ENCODE measurements around the gene CD69.
A peak's percentile ranks its signal among the peaks of the same experiment; 100 is the strongest.

The CD69 gene

DNA sequence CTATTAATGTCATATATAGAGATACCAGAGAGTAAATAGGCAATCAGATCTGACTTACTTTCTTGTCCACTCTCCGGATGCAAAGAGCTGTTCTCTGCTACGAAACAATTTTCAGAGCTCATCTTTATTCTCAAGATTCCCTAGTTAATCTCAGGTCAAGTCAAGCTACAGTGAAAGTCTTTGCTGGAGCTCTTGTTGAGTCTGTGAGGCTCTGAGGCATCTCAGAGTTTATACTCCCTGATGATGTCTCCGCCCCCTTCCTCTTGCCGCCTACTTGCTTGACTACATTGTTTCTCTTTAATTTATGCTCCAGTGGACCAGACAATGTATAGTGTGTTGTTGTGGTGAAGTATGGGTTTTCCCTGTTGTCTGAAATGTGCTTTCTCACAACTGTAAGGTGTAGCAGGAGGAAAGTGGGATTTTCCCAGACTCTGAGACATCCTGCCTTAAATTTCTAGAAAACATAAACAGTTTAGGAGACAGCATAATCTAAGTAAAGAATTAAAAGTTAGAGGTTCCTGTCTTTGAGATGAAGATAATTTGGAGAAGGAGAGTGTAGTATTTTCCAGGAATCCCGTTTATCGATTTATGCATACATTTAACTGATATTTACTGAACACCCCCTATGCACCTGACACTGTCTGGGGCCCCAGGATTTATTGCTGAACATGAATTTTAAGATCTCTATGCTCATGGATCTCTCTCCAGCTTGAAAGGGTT lies at the start of gene CD69:
CD69 (minus strand) TSS at position 203 of the 720 bp plus-strand sequence; CDS start at position 122, 81 bp downstream.
- DNase-seq (ENCODE audit: low read depth): peak; percentile 16

DNA sequence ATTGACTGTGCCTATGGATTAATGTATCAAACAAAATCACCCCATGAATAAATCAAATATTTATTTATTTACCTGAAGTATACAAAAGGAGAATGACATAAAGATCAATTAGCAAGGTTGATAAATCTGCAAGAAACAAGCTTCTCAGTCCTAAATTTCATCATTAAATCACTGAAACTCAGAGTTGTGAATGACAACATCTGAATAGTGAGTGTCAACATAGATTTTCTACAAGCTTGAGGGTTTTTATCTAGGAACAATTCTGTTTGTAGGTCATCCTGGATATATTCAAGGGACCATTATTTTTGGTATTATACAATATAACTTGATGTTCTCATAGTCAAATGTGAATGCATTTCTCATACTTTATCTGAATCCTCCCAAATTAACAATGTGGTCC lies 49.2 kb upstream of the CD69 start:
- DNase-seq (ENCODE audit: low read depth): no peak

DNA sequence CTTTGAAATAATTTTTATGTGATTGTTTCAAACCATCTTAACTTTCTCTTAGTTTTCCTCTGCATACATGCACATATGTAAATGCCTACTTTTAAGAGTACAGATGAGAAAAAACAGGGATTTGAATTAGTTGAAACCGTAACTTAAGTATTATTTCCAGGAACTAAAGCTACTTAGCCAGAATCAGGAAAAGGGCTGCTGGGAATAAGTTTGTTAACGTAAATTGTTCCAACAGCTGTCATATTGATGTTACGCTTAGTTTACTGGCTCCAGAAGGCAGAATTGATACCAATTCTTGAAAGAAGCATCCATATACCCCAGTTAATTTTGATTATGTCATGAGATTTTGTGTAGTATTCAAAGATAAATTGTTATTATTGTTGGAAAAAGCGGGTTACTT lies 48.6 kb upstream of the CD69 start:
- no peak for DNase-seq (ENCODE audit: low read depth)

DNA sequence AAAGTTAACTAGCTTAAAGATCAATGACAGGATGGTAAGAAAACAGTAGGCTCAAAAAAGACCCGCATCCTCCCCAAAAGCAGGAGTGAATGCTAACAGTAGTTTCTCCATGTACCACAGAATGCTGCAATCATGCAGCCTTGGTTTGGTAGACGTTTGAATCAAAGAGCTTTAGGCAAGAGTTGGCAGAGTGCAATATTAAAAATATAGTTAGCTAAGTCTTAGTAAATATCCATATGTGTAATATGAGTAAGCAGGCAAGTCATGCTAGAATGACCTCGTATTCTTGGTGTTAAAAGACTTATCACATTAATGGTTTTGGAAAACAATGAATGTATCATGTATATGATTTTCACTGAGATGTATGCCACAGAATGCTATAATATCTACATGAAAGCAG lies 47.8 kb upstream of the CD69 start:
- DNase-seq (ENCODE audit: low read depth): no peak

DNA sequence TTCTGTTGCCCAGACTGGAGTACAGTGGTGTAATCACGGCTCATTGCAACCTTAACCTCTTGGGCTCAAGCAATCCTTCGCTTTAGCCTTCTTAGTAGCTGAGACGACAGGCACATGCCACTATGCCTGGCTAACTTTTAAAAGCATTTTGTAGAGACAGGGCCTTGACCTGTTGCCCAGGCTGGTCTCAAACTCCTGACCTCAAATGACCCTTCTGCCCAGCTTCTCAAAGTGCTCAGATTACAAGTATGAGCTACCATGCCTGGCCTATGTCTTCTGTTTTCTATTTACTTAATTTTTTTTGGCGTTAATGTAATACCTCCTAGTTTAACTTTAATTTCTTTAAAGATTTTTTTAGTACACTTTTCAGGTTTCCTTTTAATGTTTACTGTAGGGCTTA lies 46.0 kb upstream of the CD69 start:
- no peak for DNase-seq (ENCODE audit: low read depth)

DNA sequence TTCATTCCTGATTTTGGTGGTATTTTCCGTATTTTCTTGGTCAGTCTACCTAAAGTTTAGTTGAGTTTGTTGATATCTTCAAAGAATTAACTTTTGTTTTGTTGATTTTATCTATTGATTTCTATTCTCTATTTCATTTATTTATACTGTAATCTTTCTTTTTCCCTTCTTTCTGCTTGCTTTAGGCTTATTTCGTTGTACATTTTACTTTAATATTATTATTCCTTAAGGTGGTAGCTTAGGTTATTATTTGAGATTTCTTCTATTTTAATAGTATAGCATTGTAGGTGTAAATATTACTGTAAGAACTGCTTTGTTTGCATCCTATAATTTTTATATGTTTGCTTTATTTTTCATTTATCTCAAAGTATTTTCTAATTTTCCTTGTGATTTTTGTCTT lies 45.2 kb upstream of the CD69 start:
- DNase-seq (ENCODE audit: low read depth): no peak

DNA sequence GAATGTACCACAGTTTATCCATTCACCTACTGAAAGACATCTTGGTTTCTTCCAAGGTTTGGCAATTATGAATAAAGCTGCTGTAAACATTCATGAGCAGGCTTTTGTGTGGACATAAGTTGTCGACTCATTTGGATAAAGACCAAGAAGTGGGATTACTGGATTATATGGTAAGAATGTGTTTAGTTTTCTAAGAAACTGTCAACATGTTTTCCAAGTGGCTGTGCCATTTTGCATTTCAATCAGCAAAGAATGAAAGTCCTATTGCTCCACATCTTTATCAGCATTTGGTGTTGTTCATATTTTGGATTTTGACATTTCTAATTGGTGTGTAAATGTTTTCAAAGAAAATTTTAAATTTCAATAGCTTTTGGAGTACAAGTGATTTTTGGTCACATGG lies 39.3 kb upstream of the CD69 start:
- DNase-seq (ENCODE audit: low read depth): peak; percentile 55

DNA sequence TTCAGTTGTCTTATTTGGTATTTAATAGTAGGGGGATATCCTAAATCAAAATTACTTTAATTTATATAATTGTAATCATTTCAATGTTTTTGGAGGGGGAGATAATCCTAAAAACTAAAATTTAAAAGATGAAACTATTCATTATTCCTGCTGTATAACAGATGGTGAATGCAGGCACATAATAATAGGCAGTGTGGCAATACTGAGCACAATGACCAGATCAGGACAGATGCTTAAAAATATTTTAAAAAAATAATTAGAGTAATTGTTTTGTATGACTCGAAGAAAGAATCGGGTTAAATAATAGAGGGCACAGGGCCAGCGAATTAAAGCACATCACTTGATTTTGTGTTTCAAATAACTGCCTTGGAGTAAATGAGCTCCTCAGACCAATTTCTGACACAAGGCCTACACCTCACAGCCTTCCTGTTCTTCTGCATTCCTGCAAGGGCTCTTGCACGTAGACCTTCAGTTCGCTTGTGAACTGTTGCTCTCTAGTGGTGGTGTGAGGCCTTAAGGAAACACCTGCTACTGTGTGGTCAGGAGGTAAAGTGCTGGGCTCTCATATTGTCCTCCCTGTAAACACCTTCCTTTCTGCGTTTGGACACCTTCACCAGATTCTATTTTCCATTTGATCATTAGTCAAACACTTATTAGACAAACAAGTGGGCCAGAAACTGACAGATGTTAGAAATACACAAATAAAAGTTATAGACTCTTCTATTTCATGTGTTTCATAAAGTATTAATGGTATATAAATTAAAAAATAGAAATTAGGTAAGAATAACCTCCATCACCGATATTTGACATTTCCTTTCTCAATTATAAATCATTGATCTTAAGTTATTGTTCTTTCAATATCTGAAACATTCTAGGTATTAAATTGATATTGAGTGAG lies 37.3 kb upstream of the CD69 start:
- DNase-seq (ENCODE audit: low read depth): peak; percentile 86

DNA sequence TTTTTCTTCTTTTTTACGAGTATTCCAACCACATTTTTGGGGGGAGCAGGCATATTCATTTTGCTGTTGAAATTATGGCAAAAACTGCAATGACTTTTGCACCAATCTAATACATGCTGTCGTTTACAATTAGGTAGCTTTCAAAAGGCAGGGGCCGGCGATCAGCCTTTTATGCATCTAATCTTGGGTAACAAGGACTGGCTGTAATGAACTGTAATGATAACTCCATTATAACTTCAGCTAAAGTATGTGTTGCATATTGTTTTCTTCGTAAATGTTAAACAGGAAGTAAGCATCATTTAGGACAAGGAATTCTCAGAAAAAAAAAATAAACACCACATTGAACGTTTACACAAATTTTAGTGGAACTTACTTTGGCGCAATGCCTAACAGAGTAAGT lies 36.3 kb upstream of the CD69 start:
- no peak for DNase-seq (ENCODE audit: low read depth)

DNA sequence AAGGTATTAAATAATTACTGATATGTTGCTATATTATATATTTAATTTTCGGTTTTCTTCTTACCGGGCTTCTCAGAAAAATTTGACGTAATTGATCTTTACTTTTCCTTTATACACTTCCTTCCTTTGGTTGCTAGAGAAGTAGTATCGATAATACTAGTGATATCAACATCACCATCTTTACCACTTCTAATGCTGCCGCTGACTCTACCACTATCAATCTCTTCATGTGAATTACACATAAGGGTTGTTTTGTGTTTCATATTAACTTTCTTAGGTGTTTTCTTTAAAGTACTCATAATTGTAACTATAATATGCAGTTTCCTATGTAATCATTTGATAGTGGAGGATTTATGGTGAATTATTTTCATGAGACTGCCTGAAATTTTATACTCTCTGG lies 35.6 kb upstream of the CD69 start:
- DNase-seq (ENCODE audit: low read depth): no peak

DNA sequence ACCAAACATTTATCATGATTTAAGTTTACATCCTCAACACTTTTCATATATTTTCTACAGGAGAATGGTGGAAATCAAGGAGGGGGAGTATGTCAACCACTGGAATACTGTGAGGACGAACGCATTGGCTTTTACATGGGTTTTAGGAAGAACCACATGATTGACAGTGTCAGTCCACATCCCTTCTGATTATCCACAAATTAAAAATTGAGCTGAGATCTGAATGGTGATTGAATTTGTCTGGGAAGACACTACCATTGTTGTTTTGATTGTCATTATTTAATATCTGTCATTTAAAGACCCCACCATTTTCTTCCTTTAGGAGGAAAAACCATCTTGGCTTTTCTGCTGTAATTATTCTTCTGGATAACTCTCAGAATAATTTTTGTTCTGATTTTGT lies 35.2 kb upstream of the CD69 start:
- DNase-seq (ENCODE audit: low read depth): no peak

DNA sequence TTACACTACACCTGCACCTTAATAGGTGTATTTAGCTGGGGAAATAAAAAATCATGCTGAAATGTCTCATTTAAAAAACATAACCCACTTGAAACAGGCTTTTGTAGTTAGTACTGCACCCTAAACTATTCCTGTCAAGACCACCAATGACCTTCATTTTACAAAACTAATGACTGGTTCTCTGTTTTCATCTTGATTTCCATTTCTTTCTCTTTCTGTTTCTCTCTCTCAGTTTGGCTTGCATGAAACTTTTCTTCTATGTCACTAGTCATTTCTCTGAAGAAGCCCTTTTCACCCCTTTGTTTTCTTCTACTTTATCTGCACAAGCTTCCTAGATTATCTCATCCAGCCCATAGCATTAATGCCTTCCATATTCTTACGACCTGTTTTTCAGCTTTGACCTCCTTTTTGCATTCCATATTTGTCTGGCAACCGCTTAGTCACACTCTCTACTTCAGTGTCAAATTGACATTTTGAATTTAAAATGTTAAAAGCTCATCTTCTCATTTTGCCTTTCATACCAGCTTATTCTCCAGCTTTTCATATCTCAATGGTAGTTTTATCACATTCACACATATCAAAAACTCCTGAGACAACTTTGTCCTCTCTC lies 33.9 kb upstream of the CD69 start:
- peak; percentile 15 for DNase-seq (ENCODE audit: low read depth)

DNA sequence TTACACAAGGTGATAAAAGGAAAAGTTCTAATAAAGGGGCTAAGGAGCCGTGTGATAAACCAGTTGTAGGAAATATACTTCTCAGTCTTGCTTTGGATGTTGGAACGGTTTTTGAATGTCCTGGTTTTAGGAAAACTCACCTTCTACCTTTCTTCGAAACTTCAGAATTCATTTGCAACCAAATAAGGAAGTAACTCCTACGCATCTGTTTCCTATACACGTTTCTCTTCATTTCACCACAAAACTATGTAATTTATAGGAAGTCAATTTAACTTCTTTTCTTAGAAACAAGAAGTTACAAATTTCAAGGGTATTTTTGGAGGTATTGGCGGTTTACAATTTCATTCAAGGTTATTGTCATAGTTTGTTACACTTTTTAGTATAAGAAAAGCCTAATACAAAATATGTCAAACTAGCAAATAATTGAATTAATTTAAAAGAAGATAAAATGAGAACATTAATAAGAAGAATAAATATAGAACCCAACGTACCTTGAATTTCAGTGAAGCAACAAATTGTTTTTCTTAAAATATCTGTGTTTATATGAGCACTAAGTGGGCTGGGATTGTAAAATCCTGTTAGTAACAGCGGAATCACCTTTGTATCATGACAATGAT lies 33.2 kb upstream of the CD69 start:
- no peak for DNase-seq (ENCODE audit: low read depth)

DNA sequence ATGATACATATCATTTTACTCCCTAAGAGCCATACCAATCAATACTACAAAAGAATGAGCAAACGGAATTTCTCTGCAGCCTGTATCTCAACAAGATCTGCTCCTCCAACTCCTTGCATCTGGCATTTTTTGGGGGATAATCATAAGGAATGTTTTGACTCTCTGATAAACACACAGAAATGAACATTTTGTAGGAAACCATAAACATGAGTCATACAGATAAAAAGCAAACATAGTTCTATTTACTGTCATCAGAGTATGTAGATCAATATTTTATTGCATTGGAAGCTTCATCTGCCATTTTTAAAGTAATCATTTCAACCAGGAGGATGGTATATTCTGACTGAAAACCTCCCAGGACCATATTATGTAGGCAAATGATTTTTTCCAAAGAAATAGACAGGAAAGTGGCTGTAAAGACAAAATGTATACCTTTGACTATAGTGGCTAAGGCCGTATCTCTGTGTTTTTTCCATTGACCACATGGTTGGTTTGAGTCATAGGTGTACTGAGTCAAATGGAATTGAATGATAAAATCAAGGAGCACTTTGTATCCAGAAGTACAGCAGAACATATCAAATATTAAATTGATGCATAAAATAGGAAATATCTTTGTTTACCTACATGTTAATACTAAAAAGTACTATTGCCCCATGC lies 32.4 kb upstream of the CD69 start:
- DNase-seq (ENCODE audit: low read depth): peak; percentile 88

DNA sequence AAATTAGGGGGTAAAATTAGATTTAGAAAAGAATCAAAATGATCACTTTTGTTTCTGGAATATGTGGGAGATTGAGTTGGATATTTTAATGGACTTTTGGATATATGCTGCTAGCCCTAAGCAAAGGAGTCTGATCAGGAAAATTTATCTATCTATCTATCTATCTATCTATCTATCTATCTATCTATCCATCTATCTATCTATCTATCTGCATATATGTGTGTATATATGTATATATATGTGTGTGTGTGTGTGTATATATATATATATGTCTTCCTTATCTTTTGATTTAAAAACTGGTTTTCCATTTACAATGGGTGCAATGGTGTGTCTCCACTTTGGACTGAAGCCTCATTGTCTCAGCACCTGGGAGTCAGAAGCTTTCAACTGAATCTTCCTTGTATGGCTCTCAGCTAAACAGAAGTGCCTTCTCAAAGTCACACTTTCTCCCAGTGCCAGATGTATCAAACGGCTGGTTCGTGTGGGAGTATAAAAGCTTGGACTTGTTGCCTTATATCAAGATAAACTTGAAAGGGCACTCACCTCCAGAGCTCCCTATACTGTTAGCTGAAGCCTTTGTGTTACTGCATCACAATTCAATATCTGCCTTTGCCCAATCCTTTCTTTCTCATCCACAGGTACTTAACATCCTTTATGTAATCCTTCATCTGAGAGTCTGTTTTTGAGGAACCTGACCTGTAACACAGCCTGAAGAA lies 31.6 kb upstream of the CD69 start:
- peak; percentile 24 for DNase-seq (ENCODE audit: low read depth)

DNA sequence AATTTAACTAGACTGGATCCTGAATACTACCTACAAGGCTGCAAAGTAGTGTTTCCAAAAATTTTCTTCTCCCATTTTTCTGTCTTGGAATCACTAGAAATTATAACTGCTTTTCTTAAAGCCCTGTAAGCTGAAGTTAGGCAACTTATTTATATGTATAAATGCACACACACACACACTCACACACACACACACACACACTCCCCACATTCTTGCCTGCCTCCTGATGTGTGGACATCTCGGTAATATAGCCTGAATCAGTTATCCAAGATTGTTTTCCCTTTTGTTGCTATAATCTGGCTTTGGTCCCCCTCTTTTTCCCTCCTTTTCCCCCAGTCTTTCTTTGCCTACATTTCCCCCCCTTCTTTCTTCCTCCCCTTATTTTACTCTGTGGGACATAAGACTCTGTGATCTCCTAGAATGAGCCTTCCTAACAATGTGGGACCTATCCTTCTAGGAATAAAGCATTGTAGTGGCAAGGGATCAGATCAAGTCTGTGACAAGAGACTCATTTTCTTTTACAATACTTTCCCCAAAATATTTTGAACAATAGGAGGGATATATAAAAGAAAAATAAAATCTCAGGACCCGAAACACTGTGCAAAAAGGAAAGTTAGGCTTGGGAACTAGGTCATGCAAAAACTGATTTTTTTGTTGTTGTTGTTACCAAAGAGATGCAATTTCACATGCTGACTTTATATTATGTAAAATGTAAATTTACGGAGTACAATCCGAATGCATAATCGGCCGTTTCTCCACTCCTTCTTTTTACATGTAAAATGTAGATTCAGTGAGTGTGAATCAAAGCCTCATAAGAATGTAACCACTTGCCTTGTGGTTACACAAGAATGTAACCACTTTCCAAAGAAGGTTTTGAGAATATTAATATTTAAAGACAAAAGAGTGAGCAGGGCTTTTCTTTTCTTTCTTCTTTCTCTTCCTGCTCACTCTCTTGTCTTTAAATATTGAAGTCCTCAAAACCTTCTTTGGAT lies 26.3 kb upstream of the CD69 start:
- peak; percentile 68 for DNase-seq (ENCODE audit: low read depth)

DNA sequence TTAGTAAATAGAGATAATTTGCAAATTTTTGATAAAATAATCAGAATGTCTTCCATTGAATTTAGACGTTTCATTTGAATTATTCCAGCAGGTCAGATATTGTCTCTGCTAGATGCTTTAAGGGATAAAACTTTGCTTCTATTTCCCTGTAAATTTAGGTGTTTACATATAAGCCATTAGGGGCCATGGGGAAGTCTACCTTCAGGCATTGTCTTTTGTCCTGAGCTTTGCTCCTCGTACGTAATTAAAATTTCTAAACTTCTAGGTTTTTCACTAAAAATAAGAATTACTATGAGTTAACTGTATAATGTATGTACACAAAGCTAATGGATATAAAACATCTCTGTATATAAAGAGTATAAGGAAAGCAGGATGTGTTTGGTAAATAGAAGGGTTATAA lies 24.1 kb upstream of the CD69 start:
- no peak for DNase-seq (ENCODE audit: low read depth)

DNA sequence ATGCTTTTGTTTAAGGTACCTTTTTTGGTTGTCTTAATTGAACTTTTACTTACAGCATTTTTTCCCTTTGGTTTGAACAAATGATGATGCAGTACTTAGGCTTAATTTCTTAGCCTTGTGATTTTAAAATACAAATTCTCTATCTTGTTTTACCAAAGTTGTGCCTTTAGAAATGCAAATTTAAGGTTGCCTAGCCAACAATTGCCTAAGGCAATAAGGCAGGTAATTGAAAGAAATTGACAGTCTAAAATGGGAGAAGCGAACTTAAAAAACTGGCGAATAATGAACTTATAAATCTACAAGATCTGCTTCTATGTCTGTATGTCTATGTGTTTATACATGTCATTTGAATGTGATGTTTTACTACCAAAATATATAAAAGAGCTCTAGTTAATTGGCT lies 23.6 kb upstream of the CD69 start:
- no peak for DNase-seq (ENCODE audit: low read depth)

DNA sequence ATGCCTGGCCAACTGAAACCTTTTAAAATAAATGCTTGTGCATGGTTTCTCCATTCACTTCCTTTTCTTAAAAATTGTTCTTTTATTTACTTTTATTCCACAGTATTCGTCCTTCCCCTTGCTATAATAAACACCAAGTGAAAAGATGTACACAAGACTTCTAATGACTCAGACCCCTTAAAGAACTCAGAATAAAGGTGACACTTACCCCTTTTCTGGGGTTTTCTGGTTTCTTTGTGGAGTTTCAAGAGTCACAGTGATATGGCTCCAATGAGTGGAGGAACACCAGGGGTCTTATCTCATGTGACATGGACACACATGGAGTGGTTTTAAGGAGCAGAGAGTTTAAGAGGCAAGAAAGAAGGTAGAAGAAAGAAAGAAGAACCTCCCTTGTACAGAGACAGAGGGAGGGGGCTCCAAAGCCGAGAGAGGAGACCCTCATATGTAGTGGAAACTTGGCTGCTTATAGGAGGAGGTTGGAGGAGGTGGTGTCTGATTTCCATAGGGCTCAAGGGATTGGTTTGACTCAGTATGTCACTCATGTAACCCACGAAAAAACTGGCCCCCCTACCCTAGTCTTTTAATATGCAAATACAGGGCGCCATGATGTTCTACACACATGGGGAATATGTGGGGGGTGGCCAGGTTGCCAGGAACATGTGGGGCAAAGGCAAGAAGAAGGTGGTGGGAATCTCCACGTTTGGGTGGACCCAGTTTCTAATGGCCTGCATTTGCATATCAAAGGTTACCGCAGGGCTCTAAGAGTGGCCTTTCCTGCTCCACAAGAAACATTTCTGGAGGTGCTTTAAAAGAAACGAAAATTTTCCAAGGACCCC lies 22.1 kb upstream of the CD69 start:
- DNase-seq (ENCODE audit: low read depth): no peak

All from amniotic epithelial cell (primary cell).